Heart left ventricle (tissue), 13 donors: ENCODE data around the gene FAT2.

Experiments
- CTCF ChIP-seq, 12 donors: fragments of 200-600 bp; sonication (generic) in 4 of 12; IDR thresholded peaks; one replicate each; pipeline versions ENCODE4 v1.5.0 to v1.8.0; 2018 to 2022; ENCODE audit warnings: antibody characterized with exemption in 12 of 12, mild to moderate bottlenecking in 5 of 12
- POLR2A ChIP-seq, 2 donors: fragments of 450-650 bp; IDR thresholded peaks; one replicate each; pipeline ENCODE4 v1.6.1; 2017; ENCODE audit warnings: antibody characterized with exemption in 2 of 2, mild to moderate bottlenecking in 2 of 2, moderate library complexity in 2 of 2
- donor health status: ischemic (EF 13 %, LVEDD 7.1; RV severe dilation, severe dysfunction).
- donor health status: DM: no; HTN: yes; CAD: no.
- donor health status: DM: no; HTN: no; CAD: no.
- donor health status: ischemic (EF 25% LVEDD 6.9; RV normal size, moderate dysfunction).
- donor health status: ischemic (EF 25% LVEDD 5.7; RV mildly dilated, moderate dysfunction).
- donor health status: ischemic (EF 35%, LVEDD 5.7; RV mildly dilated, moderate dysfunction).
- donor health status: nonischemic (EF 11% LVEDD 7.7; RV severe dilation, severe dysfunction).
- donor health status: DM: yes; HTN: yes; CAD: no.
- donor health status: PGD.
- donor health status: ischemic (EF 29% LVEDD 5.4; RV normal size, mild dysfunction).
- donor health status: nonischemic (EF 23%, LVEDD 6.1; RV moderate dilation, normal function).

GRCh38 chr5:151597749-151598148 lies 6.6 kb upstream of the FAT2 start:
- no peak for TF ChIP-seq POLR2A (IDR thresholded peaks at IDR 0.05)
- no peak for TF ChIP-seq CTCF (IDR thresholded peaks at IDR 0.05)
